ENCODE measurements around the gene ZBTB2.

ZBTB2 gene

DNA sequence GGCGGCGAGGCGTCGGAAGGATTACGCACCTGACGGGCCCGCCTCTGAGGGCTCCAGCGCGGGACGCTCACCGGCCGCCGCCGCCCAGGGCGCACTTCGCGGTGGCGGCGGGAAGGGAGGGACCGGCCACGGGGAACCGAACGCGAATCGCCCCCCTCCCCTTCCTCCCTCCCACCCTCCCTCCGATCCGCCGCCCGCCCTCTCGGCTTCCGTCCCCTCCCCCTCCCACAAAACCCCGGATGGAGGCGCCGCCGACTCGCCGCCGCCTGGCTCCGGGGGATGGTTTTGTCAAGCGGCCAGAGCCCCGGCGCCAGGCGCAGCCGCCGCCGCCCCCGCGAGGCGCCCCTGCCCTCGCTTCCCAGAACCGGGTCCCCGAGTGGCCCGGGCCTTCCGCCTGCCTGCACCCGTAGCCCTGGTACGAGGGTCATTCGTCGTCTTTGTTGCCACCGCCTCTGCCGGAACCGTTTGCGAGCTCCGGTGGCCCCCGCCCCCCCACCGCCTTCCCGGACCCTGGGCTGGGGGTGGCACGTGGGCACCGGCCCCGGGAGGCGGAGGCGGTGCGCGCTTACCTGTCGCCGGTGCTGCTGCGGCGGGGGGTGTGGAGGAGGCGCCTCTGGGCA is 398 bp downstream of the ZBTB2 start (continued):
- TF ChIP-seq, protein P1, sequence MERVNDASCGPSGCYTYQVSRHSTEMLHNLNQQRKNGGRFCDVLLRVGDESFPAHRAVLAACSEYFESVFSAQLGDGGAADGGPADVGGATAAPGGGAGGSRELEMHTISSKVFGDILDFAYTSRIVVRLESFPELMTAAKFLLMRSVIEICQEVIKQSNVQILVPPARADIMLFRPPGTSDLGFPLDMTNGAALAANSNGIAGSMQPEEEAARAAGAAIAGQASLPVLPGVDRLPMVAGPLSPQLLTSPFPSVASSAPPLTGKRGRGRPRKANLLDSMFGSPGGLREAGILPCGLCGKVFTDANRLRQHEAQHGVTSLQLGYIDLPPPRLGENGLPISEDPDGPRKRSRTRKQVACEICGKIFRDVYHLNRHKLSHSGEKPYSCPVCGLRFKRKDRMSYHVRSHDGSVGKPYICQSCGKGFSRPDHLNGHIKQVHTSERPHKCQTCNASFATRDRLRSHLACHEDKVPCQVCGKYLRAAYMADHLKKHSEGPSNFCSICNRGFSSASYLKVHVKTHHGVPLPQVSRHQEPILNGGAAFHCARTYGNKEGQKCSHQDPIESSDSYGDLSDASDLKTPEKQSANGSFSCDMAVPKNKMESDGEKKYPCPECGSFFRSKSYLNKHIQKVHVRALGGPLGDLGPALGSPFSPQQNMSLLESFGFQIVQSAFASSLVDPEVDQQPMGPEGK (tag by site-specific recombination; IDR thresholded peaks at IDR 0.05) = peak; percentile 67
- TF ChIP-seq, protein P2, sequence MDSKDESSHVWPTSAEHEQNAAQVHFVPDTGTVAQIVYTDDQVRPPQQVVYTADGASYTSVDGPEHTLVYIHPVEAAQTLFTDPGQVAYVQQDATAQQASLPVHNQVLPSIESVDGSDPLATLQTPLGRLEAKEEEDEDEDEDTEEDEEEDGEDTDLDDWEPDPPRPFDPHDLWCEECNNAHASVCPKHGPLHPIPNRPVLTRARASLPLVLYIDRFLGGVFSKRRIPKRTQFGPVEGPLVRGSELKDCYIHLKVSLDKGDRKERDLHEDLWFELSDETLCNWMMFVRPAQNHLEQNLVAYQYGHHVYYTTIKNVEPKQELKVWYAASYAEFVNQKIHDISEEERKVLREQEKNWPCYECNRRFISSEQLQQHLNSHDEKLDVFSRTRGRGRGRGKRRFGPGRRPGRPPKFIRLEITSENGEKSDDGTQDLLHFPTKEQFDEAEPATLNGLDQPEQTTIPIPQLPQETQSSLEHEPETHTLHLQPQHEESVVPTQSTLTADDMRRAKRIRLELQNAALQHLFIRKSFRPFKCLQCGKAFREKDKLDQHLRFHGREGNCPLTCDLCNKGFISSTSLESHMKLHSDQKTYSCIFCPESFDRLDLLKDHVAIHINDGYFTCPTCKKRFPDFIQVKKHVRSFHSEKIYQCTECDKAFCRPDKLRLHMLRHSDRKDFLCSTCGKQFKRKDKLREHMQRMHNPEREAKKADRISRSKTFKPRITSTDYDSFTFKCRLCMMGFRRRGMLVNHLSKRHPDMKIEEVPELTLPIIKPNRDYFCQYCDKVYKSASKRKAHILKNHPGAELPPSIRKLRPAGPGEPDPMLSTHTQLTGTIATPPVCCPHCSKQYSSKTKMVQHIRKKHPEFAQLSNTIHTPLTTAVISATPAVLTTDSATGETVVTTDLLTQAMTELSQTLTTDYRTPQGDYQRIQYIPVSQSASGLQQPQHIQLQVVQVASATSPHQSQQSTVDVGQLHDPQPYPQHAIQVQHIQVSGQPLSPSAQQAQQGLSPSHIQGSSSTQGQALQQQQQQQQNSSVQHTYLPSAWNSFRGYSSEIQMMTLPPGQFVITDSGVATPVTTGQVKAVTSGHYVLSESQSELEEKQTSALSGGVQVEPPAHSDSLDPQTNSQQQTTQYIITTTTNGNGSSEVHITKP (tag by site-specific recombination; IDR thresholded peaks at IDR 0.05) = no peak
- TF ChIP-seq ZNF391 (tag by site-specific recombination; IDR thresholded peaks at IDR 0.05; ENCODE audit: borderline replicate concordance, low read depth) (0 out of 2 replicates have a peak, but pooled peaks have one; percentile 22), ZNF624 (tag by site-specific recombination; IDR thresholded peaks at IDR 0.05) (no peak), GLIS1 (tag by site-specific recombination; IDR thresholded peaks at IDR 0.05) (peak; percentile 59; the same call in 1 of the 2 replicates), ZNF335 (tag by site-specific recombination; conservative IDR thresholded peaks at IDR 0.05) (peak; percentile 86), ZNF37A (tag by site-specific recombination; IDR thresholded peaks at IDR 0.05) (no peak), WT1 (tag by site-specific recombination; IDR thresholded peaks at IDR 0.05) (no peak), ZBTB48 (tag by site-specific recombination; IDR thresholded peaks at IDR 0.05) (0 out of 2 replicates have a peak, but pooled peaks have one; percentile 38), ZNF654 (tag by site-specific recombination; IDR thresholded peaks at IDR 0.05; ENCODE audit: low read depth) (no peak), ZNF830 (tag by site-specific recombination; IDR thresholded peaks at IDR 0.05; ENCODE audit: low read depth) (no peak), ZSCAN30 (tag by site-specific recombination; IDR thresholded peaks at IDR 0.05) (0 out of 2 replicates have a peak, but pooled peaks have one; percentile 45), ZNF302 (tag by site-specific recombination; IDR thresholded peaks at IDR 0.05; ENCODE audit: low read depth) (no peak), ZNF324 (tag by site-specific recombination; IDR thresholded peaks at IDR 0.05) (no peak), ZNF677 (tag by site-specific recombination; IDR thresholded peaks at IDR 0.05) (no peak), KLF9 (tag by site-specific recombination; IDR thresholded peaks at IDR 0.05; ENCODE audit: low read depth) (peak; percentile 57)
- TF ChIP-seq, protein P3, sequence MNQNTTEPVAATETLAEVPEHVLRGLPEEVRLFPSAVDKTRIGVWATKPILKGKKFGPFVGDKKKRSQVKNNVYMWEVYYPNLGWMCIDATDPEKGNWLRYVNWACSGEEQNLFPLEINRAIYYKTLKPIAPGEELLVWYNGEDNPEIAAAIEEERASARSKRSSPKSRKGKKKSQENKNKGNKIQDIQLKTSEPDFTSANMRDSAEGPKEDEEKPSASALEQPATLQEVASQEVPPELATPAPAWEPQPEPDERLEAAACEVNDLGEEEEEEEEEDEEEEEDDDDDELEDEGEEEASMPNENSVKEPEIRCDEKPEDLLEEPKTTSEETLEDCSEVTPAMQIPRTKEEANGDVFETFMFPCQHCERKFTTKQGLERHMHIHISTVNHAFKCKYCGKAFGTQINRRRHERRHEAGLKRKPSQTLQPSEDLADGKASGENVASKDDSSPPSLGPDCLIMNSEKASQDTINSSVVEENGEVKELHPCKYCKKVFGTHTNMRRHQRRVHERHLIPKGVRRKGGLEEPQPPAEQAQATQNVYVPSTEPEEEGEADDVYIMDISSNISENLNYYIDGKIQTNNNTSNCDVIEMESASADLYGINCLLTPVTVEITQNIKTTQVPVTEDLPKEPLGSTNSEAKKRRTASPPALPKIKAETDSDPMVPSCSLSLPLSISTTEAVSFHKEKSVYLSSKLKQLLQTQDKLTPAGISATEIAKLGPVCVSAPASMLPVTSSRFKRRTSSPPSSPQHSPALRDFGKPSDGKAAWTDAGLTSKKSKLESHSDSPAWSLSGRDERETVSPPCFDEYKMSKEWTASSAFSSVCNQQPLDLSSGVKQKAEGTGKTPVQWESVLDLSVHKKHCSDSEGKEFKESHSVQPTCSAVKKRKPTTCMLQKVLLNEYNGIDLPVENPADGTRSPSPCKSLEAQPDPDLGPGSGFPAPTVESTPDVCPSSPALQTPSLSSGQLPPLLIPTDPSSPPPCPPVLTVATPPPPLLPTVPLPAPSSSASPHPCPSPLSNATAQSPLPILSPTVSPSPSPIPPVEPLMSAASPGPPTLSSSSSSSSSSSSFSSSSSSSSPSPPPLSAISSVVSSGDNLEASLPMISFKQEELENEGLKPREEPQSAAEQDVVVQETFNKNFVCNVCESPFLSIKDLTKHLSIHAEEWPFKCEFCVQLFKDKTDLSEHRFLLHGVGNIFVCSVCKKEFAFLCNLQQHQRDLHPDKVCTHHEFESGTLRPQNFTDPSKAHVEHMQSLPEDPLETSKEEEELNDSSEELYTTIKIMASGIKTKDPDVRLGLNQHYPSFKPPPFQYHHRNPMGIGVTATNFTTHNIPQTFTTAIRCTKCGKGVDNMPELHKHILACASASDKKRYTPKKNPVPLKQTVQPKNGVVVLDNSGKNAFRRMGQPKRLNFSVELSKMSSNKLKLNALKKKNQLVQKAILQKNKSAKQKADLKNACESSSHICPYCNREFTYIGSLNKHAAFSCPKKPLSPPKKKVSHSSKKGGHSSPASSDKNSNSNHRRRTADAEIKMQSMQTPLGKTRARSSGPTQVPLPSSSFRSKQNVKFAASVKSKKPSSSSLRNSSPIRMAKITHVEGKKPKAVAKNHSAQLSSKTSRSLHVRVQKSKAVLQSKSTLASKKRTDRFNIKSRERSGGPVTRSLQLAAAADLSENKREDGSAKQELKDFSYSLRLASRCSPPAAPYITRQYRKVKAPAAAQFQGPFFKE (tag by site-specific recombination; IDR thresholded peaks at IDR 0.05; ENCODE audit: borderline replicate concordance) = no peak
- TF ChIP-seq, protein P4, sequence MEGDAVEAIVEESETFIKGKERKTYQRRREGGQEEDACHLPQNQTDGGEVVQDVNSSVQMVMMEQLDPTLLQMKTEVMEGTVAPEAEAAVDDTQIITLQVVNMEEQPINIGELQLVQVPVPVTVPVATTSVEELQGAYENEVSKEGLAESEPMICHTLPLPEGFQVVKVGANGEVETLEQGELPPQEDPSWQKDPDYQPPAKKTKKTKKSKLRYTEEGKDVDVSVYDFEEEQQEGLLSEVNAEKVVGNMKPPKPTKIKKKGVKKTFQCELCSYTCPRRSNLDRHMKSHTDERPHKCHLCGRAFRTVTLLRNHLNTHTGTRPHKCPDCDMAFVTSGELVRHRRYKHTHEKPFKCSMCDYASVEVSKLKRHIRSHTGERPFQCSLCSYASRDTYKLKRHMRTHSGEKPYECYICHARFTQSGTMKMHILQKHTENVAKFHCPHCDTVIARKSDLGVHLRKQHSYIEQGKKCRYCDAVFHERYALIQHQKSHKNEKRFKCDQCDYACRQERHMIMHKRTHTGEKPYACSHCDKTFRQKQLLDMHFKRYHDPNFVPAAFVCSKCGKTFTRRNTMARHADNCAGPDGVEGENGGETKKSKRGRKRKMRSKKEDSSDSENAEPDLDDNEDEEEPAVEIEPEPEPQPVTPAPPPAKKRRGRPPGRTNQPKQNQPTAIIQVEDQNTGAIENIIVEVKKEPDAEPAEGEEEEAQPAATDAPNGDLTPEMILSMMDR (tag by site-specific recombination; IDR thresholded peaks at IDR 0.05) = 0 out of 2 replicates have a peak, but pooled peaks have one; percentile 7
- TF ChIP-seq, protein P5, sequence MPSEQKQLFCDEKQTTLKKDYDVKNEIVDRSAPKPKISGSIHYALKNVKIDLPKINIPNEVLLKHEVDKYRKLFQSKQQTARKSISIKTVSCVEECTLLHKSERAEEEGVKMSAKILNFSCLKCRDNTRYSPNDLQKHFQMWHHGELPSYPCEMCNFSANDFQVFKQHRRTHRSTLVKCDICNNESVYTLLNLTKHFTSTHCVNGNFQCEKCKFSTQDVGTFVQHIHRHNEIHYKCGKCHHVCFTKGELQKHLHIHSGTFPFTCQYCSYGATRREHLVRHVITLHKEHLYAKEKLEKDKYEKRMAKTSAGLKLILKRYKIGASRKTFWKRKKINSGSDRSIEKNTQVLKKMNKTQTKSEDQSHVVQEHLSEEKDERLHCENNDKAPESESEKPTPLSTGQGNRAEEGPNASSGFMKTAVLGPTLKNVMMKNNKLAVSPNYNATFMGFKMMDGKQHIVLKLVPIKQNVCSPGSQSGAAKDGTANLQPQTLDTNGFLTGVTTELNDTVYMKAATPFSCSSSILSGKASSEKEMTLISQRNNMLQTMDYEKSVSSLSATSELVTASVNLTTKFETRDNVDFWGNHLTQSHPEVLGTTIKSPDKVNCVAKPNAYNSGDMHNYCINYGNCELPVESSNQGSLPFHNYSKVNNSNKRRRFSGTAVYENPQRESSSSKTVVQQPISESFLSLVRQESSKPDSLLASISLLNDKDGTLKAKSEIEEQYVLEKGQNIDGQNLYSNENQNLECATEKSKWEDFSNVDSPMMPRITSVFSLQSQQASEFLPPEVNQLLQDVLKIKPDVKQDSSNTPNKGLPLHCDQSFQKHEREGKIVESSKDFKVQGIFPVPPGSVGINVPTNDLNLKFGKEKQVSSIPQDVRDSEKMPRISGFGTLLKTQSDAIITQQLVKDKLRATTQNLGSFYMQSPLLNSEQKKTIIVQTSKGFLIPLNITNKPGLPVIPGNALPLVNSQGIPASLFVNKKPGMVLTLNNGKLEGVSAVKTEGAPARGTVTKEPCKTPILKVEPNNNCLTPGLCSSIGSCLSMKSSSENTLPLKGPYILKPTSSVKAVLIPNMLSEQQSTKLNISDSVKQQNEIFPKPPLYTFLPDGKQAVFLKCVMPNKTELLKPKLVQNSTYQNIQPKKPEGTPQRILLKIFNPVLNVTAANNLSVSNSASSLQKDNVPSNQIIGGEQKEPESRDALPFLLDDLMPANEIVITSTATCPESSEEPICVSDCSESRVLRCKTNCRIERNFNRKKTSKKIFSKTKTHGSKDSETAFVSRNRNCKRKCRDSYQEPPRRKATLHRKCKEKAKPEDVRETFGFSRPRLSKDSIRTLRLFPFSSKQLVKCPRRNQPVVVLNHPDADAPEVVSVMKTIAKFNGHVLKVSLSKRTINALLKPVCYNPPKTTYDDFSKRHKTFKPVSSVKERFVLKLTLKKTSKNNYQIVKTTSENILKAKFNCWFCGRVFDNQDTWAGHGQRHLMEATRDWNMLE (tag by site-specific recombination; conservative IDR thresholded peaks at IDR 0.05; ENCODE audit: low read depth) = no peak

Measured in HEK293 (cell line).